Upper lobe of right lung (tissue), 1 donor: ENCODE data around the gene CMTM7. TPM values are rescaled to one million over a fixed set of nuclear protein-coding genes. Genes with fewer than 3 reads are reported as not detected.
"Not testable (repeated sequence)": the region's sequence is repeated elsewhere in the genome, so short reads cannot be mapped to it uniquely, and the experiment has no call there.

ENCODE experiments used
- ATAC-seq: fragments of 200-7000 bp; cut with Tn5 transposase; one replicate; pipeline ENCODE4 v1.9.1; 2020; ENCODE audit warnings: mild to moderate bottlenecking, moderate library complexity
- DNase-seq: peaks from one replicate; pipeline ENCODE4 v3.0.0-alpha.2; 2020
- H3K27ac ChIP-seq: fragments of 200-600 bp; one replicate; pipeline ENCODE4 v1.8.0; 2022
- H3K27me3 ChIP-seq: fragments of 200-600 bp; one replicate; pipeline ENCODE4 v1.8.0; 2022; ENCODE audit warnings: mild to moderate bottlenecking
- H3K36me3 ChIP-seq: fragments of 200-600 bp; one replicate; pipeline ENCODE4 v1.8.0; 2022
- H3K4me1 ChIP-seq: fragments of 200-600 bp; one replicate; pipeline ENCODE4 v1.8.0; 2022
- H3K4me3 ChIP-seq: fragments of 200-600 bp; one replicate; pipeline ENCODE4 v1.8.0; 2022; ENCODE audit warnings: mild to moderate bottlenecking
- H3K9me3 ChIP-seq: fragments of 200-600 bp; one replicate; pipeline ENCODE4 v1.8.0; 2022
- CTCF ChIP-seq: fragments of 200-600 bp; IDR thresholded peaks from one replicate; pipeline ENCODE4 v1.8.0; 2022; ENCODE audit warnings: antibody characterized with exemption
- intact Hi-C: fragments of 100-400 bp; cut with DNase I; formaldehyde crosslinking; loops from one replicate; pipeline ENCODE4 v1.11.0; 2022
- total RNA-seq: library from RNA; stranded (reverse); fragmentation: NEBNext Ultra II Directional; extraction: Animal tissue kit (Norgen Biotek cat#: 25700); gene quantifications from one replicate; pipeline ENCODE4 v1.2.1, GENCODE V29; 2021
- donor health status: DM: no; HTN: yes; CAD: no; lungs with severe emphysema.

Gene CMTM7
- total RNA-seq, 1 donor from 2014 or later = 53.2 TPM

GRCh38 chr3:32463415-32463814, 71.8 kb downstream of the CMTM7 start:
- H3K9me3 ChIP-seq, H3K36me3 ChIP-seq, H3K4me3 ChIP-seq, intact Hi-C loops, ATAC-seq, H3K27me3 ChIP-seq, DNase-seq: not testable (repeated sequence)
- Histone ChIP-seq H3K27ac (peak overlapping the region; percentile 81), H3K4me1 (peaks cover 39% of the 10 kb centered on the region)

GRCh38 chr3:32464726-32465125, 73.1 kb downstream of the CMTM7 start:
- DNase-seq, H3K9me3 ChIP-seq, H3K36me3 ChIP-seq, H3K27me3 ChIP-seq, intact Hi-C loops, ATAC-seq: not testable (repeated sequence)
- Histone ChIP-seq H3K4me1 (peaks cover 30% of the 10 kb centered on the region), H3K4me3 (peak overlapping the region; percentile 16), H3K27ac (peak overlapping the region; percentile 42)

GRCh38 chr3:32466808-32467207, 75.2 kb downstream of the CMTM7 start:
- intact Hi-C loops = not testable (repeated sequence)

GRCh38 chr3:32467333-32468070, 75.8 kb downstream of the CMTM7 start:
- H3K27me3 ChIP-seq = no peaks in the 10 kb centered on the region
- DNase-seq (peak; percentile 89), ATAC-seq (peak; percentile 97)

More at GRCh38 chr3:32466808-32467207, 75.2 kb downstream of the CMTM7 start:
- H3K9me3 ChIP-seq, DNase-seq, H3K27me3 ChIP-seq, H3K4me3 ChIP-seq, ATAC-seq, H3K27ac ChIP-seq, H3K36me3 ChIP-seq: not testable (repeated sequence)
- peaks cover 32% of the 10 kb centered on the region for H3K4me1 ChIP-seq

GRCh38 chr3:32469151-32469874, 77.7 kb downstream of the CMTM7 start:
- no peak for DNase-seq
- H3K4me1 ChIP-seq = peaks cover 20% of the 10 kb centered on the region
- no peaks in the 10 kb centered on the region for H3K9me3 ChIP-seq
- no peak overlapping the region for H3K27ac ChIP-seq
- peaks cover 18% of the 10 kb centered on the region for H3K36me3 ChIP-seq
- no peak for TF ChIP-seq CTCF
- H3K4me3 ChIP-seq = no peak overlapping the region
- intact Hi-C loops = no loop called here
- H3K27me3 ChIP-seq = no peaks in the 10 kb centered on the region
- no peak for ATAC-seq

More at GRCh38 chr3:32467333-32468070, 75.8 kb downstream of the CMTM7 start:
- H3K4me3 ChIP-seq = peak overlapping the region; percentile 43
- peaks cover 27% of the 10 kb centered on the region for H3K4me1 ChIP-seq
- TF ChIP-seq CTCF = peak; percentile 99
- H3K9me3 ChIP-seq = no peaks in the 10 kb centered on the region
- peak overlapping the region; percentile 20 for H3K27ac ChIP-seq
- intact Hi-C loops = no loop called here
- peaks cover 10% of the 10 kb centered on the region for H3K36me3 ChIP-seq

- no peak overlapping the region for H3K27ac ChIP-seq
- no peaks in the 10 kb centered on the region for H3K27me3 ChIP-seq
- H3K36me3 ChIP-seq = peaks cover 18% of the 10 kb centered on the region
- intact Hi-C loops = no loop called here
- peaks cover 20% of the 10 kb centered on the region for H3K4me1 ChIP-seq
- TF ChIP-seq CTCF = no peak
- H3K4me3 ChIP-seq = no peak overlapping the region
- DNase-seq = no peak
- H3K9me3 ChIP-seq = no peaks in the 10 kb centered on the region
- no peak for ATAC-seq
Observed at GRCh38 chr3:32470362-32470761, 78.7 kb downstream of the CMTM7 start.

GRCh38 chr3:32471246-32471645, 79.6 kb downstream of the CMTM7 start:
- H3K4me1 ChIP-seq = peaks cover 20% of the 10 kb centered on the region
- TF ChIP-seq CTCF = no peak
- intact Hi-C loops = no loop called here

GRCh38 chr3:32472151-32472550, 80.5 kb downstream of the CMTM7 start:
- Histone ChIP-seq H3K4me1 (peaks cover 20% of the 10 kb centered on the region), H3K36me3 (peaks cover 24% of the 10 kb centered on the region)
- H3K4me3 ChIP-seq, H3K27me3 ChIP-seq, H3K27ac ChIP-seq, H3K9me3 ChIP-seq, DNase-seq, intact Hi-C loops, ATAC-seq: not testable (repeated sequence)

More at GRCh38 chr3:32471246-32471645, 79.6 kb downstream of the CMTM7 start:
- Histone ChIP-seq H3K36me3 (peaks cover 23% of the 10 kb centered on the region), H3K9me3 (no peaks in the 10 kb centered on the region), H3K27me3 (no peaks in the 10 kb centered on the region), H3K27ac (no peak overlapping the region), H3K4me3 (no peak overlapping the region)
- DNase-seq = no peak
- ATAC-seq = peak; percentile 5
